Right lobe of liver (tissue), 4 donors: ENCODE results near the gene VPS13A.

Source experiments
- CTCF ChIP-seq, 4 donors: fragments of 200-600 bp in 3 of 4; fragments of 450-650 bp in 1 of 4; IDR thresholded peaks; one replicate each; pipeline versions ENCODE4 v1.5.1 to v1.8.0; 2016 to 2022; ENCODE audit warnings: antibody characterized with exemption in 4 of 4, mild to moderate bottlenecking in 2 of 4
- POLR2A ChIP-seq: fragments of 450-650 bp; IDR thresholded peaks from one replicate; pipeline ENCODE4 v1.6.1; 2017; ENCODE audit warnings: antibody characterized with exemption, mild to moderate bottlenecking
- donor health status: DM: no; HTN: no; CAD: no.
- donor health status: DM: no; HTN: no; CAD: no.
- donor health status: DM: no; HTN: yes; CAD: no.

GRCh38 chr9:77277719-77278118 lies 100.4 kb downstream of the VPS13A start:
- no peak for TF ChIP-seq POLR2A
- no peak for TF ChIP-seq CTCF (IDR thresholded peaks at IDR 0.05)
